ENCODE measurements around the gene CHURC1. TPM values are rescaled to one million over a fixed set of nuclear protein-coding genes. Genes with fewer than 3 reads are reported as not detected.

Gene CHURC1
- total RNA-seq, 1 donor from 2014 or later, result 57.9 TPM

GRCh38 chr14:64950889-64951288 lies 36.6 kb downstream of the CHURC1 start:
- DNase-seq (ENCODE audit: extremely low spot score in 2 of 2), result no peak
- H3K27me3 ChIP-seq, result no peaks in the 10 kb centered on the region
- no peak overlapping the region for H3K27ac ChIP-seq
- intact Hi-C loops (cut with DNase I), result no loop called here
- H3K4me3 ChIP-seq, result no peak overlapping the region
- H3K4me1 ChIP-seq, result no peaks in the 10 kb centered on the region
- TF ChIP-seq CTCF (IDR thresholded peaks at IDR 0.05), result no peak
- no peak for TF ChIP-seq POLR2AphosphoS5 (IDR thresholded peaks at IDR 0.05; ENCODE audit: insufficient read depth in 1 of 2, low read depth in 1 of 2)
- TF ChIP-seq POLR2A (IDR thresholded peaks at IDR 0.05), result no peak
- no peaks in the 10 kb centered on the region for H3K9me3 ChIP-seq
- H3K36me3 ChIP-seq, result peaks cover 0 to 13% of the 10 kb centered on the region in 2 donors

- H3K36me3 ChIP-seq, result peaks cover 0 to 13% of the 10 kb centered on the region in 2 donors
- H3K4me3 ChIP-seq, result no peak overlapping the region
- no peak overlapping the region for H3K27ac ChIP-seq
- intact Hi-C loops (cut with DNase I), result no loop called here
- no peak for DNase-seq (ENCODE audit: extremely low spot score in 2 of 2)
- no peaks in the 10 kb centered on the region for H3K4me1 ChIP-seq
- H3K27me3 ChIP-seq, result no peaks in the 10 kb centered on the region
- no peaks in the 10 kb centered on the region for H3K9me3 ChIP-seq
- no peak for TF ChIP-seq POLR2AphosphoS5 (IDR thresholded peaks at IDR 0.05; ENCODE audit: insufficient read depth in 1 of 2, low read depth in 1 of 2)
- no peak for TF ChIP-seq POLR2A (IDR thresholded peaks at IDR 0.05)
- TF ChIP-seq CTCF (IDR thresholded peaks at IDR 0.05), result no peak
Observed at GRCh38 chr14:64951291-64951690, 37.0 kb downstream of the CHURC1 start.

GRCh38 chr14:64951724-64952123 lies 37.5 kb downstream of the CHURC1 start:
- DNase-seq (ENCODE audit: extremely low spot score in 2 of 2), result no peak

GRCh38 chr14:64952598-64953309 lies 38.5 kb downstream of the CHURC1 start:
- H3K9me3 ChIP-seq, result no peaks in the 10 kb centered on the region
- intact Hi-C loops (cut with DNase I), result no loop called here
- no peak for DNase-seq (ENCODE audit: extremely low spot score in 2 of 2)
- peaks cover 0 to 13% of the 10 kb centered on the region in 2 donors for H3K36me3 ChIP-seq
- TF ChIP-seq POLR2AphosphoS5 (IDR thresholded peaks at IDR 0.05; ENCODE audit: insufficient read depth in 1 of 2, low read depth in 1 of 2), result no peak
- TF ChIP-seq POLR2A (IDR thresholded peaks at IDR 0.05), result no peak
- TF ChIP-seq CTCF (IDR thresholded peaks at IDR 0.05), result no peak
- H3K4me1 ChIP-seq, result no peaks in the 10 kb centered on the region
- H3K27me3 ChIP-seq, result no peaks in the 10 kb centered on the region
- no peak overlapping the region for H3K27ac ChIP-seq
- H3K4me3 ChIP-seq, result no peak overlapping the region

More at GRCh38 chr14:64951724-64952123, 37.5 kb downstream of the CHURC1 start:
- TF ChIP-seq POLR2AphosphoS5 (IDR thresholded peaks at IDR 0.05; ENCODE audit: insufficient read depth in 1 of 2, low read depth in 1 of 2) (no peak), CTCF (IDR thresholded peaks at IDR 0.05) (no peak), POLR2A (IDR thresholded peaks at IDR 0.05) (no peak)
- intact Hi-C loops (cut with DNase I), result no loop called here
- Histone ChIP-seq H3K27ac (no peak overlapping the region), H3K4me1 (no peaks in the 10 kb centered on the region), H3K36me3 (peaks cover 0 to 13% of the 10 kb centered on the region in 2 donors), H3K4me3 (no peak overlapping the region), H3K27me3 (no peaks in the 10 kb centered on the region), H3K9me3 (no peaks in the 10 kb centered on the region)

GRCh38 chr14:64953310-64953654 lies 39.0 kb downstream of the CHURC1 start:
- Histone ChIP-seq H3K4me3 (no peak overlapping the region), H3K4me1 (no peaks in the 10 kb centered on the region), H3K27ac (no peak overlapping the region), H3K27me3 (no peaks in the 10 kb centered on the region), H3K9me3 (no peaks in the 10 kb centered on the region), H3K36me3 (peaks cover 0 to 13% of the 10 kb centered on the region in 2 donors)
- TF ChIP-seq POLR2AphosphoS5 (IDR thresholded peaks at IDR 0.05; ENCODE audit: insufficient read depth in 1 of 2, low read depth in 1 of 2) (no peak), CTCF (IDR thresholded peaks at IDR 0.05) (no peak), POLR2A (IDR thresholded peaks at IDR 0.05) (no peak)
- no peak for DNase-seq (ENCODE audit: extremely low spot score in 2 of 2)
- intact Hi-C loops (cut with DNase I), result no loop called here

Measured in vagina (tissue), 2 donors.